DMS 273 treated with DMSO at 0.1 percent for 48 hours (cell line): ENCODE results near the gene MAGOH.

Experiments
- DNase-seq: peaks from one replicate; lab custom pipeline; 2025; lab: John Stamatoyannopoulos, UW

MAGOH gene

GRCh38 chr1:53270107-53270506 lies 31.8 kb upstream of the MAGOH start:
- no peak for DNase-seq

DNA sequence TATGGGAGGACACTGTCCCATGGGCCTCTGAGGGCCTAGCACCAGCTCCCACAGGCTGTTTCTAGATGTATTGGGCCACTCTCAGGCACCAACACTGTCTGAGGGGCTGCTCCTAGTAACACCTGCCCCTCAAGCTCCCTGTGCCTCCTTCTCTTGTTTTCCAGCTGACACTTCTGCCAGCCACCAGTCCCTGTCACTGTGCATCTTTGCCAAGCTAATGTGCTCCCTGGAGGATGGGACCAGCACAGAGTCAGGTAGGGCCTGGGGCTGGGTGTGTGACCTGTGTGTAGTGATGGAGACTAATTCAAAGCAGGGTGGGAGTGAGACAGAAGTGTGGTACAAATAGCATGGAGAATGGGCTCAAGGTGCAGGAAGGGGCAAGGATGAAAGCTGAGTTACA lies 29.4 kb upstream of the MAGOH start:
- DNase-seq = no peak

- no peak for DNase-seq
Measured at GRCh38 chr1:53266038-53266437, 27.7 kb upstream of the MAGOH start.

DNA sequence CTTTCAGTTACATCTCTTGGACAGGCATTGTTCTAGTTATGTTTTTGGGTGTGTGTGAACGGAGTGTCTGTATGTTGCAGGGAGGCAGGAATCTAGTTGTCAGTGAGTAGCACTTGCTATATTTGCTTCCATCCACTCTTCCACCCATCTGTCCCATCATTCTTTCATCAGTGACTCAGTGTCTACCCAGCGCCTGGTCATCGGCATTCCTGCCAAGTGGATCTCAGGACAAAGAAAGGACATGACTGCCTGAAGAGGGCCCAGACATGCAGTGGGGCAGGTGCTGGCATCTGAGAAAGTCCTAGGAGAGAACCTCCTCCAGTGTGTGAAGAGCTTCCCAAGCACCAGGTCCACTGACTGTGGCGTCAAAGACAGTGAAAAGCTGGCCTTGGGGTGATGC lies 27.3 kb upstream of the MAGOH start:
- DNase-seq = no peak

DNA sequence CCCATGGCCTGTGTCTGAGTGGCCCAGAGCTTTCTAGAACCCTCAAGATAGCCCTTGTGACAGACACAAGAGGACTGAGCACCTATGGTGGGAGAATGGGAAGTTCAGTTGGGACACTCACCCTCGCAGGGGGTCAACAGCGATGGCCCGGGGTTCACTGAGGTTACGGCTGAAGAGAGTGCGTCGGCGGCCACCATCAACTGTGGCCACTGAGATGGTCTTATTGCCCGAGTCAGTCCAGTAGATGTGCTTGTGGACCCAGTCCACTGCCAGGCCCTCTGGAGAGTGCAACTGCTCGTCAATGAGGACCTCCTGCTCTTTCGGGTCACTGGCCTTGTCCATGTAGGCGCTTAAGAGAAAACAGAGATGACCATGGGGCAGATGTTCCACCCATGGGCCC lies 25.7 kb upstream of the MAGOH start:
- no peak for DNase-seq

- no peak for DNase-seq
Measured at GRCh38 chr1:53262000-53262399, 23.7 kb upstream of the MAGOH start.

GRCh38 chr1:53260631-53261247 lies 22.4 kb upstream of the MAGOH start:
- DNase-seq = no peak

DNA sequence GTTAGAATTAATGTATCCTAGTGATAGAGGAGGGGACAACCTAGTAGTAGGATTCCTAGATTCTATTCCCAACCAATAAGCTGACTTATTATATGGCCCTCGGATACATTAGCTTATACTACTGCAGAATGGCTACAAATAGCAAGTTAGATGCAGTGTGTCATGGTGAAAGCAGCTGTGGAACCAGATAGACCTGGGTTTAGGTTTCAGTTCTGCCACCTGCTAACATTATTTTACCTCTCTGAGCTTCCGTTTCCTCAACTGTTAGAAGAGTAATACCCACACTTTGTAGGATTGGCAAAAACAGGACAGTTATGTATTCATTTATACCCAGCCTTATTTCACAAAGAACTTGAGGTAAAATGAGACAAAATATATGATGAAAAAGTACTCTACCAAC lies 21.6 kb upstream of the MAGOH start:
- no peak for DNase-seq

DNA sequence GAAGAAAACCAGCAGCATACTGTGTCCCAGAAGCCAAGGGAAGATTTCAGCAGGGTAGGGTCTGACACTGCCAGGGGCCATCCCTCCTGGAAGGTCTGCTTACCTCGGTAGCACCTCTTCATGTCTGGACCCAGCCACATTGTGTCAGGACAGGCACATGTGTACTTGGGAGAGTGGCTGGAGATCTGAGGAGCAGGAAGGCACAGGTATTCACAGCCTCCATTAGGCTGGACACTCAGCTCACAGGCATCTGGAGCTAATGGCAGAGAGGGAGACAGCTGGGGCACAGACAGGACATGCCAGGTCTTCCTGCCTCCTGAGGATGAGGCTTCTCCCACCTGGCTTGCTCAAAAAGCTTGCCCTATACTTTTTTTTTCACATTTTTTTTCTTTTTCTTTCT lies 19.9 kb upstream of the MAGOH start:
- DNase-seq = no peak

- no peak for DNase-seq
Measured at GRCh38 chr1:53257454-53258081, 19.2 kb upstream of the MAGOH start.

DNA sequence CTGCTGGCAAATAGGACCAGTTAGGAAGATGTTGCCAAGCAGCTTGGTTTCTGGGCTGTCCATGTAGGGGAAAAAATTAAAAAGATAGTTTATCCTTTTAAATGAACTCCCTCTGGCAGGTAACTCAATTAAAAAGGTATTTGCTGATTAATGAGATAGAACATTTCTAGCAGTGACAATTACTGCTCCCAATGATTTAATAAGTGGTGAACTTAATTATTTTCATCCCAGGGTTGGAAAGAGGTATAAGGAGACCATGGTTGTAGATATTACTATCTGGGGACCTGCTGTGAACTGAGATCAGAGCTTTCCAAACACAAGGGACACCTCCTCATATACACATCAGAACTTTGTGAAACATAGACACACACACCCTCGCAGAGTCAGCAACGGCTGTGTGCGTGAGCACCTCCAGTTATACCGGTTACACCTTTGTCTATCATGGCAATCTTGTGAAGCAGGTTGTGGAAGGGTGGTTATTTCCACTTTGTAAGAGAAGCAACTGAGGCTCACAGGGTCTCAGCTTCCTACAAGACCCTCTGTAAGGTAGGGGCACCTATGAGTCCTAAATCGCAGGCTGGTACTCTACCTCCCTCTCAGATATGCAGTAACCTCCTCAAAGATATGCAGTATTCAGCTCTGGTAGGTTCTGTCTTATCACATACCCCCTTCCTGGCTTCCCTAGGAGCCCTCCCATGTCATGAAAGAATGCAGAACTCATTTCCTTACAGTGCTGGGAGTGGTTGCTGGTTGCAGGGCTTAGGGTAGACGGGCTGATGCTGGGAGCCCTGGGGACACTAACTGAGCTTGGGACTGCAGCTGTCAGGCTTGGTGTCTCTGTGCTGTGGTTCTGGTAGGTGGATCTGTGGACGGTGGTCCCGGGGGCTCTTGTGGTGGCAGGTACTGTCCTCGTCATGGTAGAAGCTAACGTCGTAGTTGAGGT lies 18.5 kb upstream of the MAGOH start:
- DNase-seq = no peak

DNA sequence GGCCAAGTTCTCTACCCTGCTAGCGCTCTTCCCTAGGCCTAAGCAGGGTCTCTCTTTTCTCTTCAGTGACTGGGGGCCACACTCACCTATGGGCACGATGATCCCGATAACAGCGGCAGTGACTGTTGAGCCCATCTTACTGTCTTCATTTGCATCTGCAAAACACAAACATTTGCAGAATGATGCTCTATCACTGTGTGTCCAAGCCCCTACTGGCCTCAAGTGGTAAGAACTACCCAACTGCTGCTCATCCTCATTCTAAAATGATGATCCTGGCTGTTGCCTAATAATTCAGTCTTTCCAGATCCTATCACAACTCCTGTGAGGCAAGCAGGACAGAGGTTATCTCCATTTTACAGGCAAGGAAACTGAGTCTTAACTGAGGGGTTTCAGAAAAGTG lies 16.7 kb upstream of the MAGOH start:
- no peak for DNase-seq

DNA sequence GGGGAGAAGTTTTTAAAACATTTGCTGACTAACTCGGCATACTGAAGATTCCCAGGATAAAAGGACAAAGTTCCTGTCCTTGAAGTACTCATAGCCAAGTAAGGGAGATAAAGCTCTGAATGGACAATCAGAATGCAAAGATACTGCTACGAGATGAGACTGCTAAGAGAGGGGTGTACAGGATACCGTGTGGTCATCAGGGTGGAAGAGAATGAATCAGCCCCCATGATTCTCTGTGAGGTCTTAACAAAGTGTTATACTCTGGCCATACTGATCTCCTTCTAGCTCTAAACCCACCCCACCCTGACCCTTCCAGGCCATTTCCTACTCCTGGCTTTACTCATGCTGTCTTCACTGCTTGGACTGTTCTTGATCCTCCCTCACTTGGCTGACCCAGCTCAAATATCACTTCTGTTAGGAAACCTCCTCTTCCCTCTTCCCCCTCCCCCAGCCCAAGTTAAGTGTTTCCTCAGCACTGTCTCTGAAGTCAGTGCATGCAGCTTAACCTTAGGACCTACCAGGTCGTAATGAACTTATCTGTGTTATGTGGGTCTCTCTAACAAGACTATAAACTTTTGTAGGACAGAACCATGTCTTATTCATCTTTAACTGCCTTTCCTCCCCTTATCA lies 15.8 kb upstream of the MAGOH start:
- DNase-seq = no peak

DNA sequence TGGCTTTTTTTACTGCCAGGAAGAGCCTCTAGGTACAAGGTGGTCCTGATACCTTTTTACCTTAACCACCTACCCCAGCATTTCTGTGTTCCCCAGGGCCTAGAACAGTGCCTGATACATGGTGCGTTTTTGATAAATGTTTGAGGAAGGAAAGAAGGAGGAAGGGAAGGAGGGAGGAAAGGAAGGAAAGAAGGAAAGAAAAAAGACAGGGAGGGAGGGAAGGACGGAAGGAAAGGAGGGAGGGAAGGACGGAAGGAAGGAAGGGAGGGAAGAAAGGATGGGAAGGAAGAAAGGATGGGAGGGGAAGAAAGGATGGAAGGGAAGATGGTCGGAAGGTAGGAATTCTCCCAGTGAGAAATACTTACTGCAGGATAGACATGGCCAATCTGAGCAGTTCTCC lies 12.0 kb upstream of the MAGOH start:
- DNase-seq = no peak

DNA sequence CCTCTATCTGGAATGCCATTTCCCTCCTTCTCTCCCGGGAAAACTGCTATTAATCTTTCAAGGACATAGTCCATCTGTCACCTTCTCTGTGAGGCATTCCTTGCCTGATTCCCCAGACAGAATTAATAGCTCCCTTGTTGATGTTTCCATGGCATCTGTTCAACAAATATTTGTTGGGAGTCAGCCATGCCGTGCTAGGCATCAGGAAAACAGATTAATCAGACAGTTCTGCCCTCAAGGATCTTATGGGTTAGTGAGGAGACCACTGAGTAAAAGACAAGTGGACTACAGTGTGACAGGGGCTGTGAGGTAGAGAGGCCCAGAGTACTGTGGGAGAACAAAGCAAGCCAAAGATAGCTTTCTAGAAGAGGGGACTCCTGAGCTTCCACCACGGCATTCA lies 11.4 kb upstream of the MAGOH start:
- DNase-seq = peak; percentile 52

DNA sequence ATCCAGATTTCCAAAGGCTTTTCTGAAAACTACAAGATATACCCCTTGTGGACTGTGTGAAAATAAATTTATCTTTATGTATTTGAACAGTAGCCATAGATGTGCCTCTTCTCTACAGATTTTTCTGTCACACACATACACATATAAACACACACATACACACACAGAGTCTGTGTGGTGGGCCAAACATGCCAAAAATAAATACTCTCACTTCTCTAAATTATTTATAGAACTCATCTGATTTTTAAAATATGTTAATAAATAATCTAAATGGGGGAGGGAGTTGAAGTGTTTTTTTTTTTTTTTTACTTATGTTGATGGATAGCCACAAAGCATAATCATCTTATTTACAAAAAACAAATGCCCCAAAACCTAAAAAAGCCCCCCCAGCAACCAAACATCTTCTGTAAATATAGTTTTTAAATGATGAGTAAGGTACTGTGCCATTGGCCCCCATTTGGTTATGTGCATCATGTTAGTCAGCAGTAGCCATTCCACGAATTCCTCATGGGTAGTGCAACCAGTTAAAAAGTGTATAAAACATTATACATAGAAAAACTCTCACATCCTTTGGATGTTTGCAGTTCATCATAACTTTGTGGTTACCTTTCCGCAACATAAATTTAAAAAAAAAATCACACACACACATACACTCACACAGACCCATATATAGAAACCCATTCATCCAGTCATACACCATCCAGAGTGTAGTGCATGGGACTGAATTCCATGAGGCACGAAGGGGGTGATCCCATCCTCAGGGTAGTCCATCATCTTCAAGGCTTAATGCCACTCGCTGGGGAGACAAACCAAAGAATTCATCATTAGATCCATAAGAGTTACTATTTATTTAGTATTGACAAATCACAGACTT lies 8.2 kb upstream of the MAGOH start:
- no peak for DNase-seq

DNA sequence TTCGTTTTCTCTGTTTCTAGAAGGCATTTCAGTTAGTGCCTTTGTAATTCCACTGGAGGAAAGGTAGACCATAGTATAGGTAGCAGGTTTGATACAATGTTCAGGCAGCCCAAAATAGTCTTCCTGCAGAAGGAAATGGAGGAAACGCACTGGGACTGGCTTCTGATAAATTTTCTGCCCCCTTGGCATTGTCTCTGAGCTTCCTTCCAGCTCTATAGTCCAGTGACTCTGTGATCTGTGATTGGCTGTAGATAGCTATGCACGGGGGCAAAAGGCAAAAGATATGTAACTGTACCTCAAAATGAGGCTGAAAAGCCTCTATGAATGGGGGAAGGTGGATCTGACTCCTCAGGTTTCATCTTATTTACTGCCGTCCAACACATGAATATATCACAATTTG lies 5.8 kb upstream of the MAGOH start:
- no peak for DNase-seq

GRCh38 chr1:53242381-53242780 lies 4.1 kb upstream of the MAGOH start:
- no peak for DNase-seq

GRCh38 chr1:53241828-53242227 lies 3.5 kb upstream of the MAGOH start:
- DNase-seq = no peak

GRCh38 chr1:53237638-53238037 lies 680 bp downstream of the MAGOH start:
- no peak for DNase-seq

GRCh38 chr1:53220962-53221286 lies 17.4 kb downstream of the MAGOH start:
- DNase-seq = no peak
